NCI-H2029 treated with DMSO at 0.1 percent for 48 hours (cell line): Measurements from ENCODE around the gene SIRPB2.
"Not testable (repeated sequence)": the region's sequence is repeated elsewhere in the genome, so short reads cannot be mapped to it uniquely, and the experiment has no call there.

Experiments used
- DNase-seq: peaks from one replicate; lab custom pipeline; 2025; lab: John Stamatoyannopoulos, UW

The SIRPB2 gene

GRCh38 chr20:1499528-1500420 is 8.6 kb upstream of the SIRPB2 start:
- no peak for DNase-seq

GRCh38 chr20:1497371-1497770 is 6.2 kb upstream of the SIRPB2 start:
- not testable (repeated sequence) for DNase-seq

- DNase-seq = no peak
Observed at GRCh38 chr20:1496930-1497329, 5.7 kb upstream of the SIRPB2 start.

- no peak for DNase-seq
Observed at GRCh38 chr20:1494436-1494835, 3.2 kb upstream of the SIRPB2 start.

- no peak for DNase-seq
Observed at GRCh38 chr20:1493536-1493935, 2.3 kb upstream of the SIRPB2 start.

GRCh38 chr20:1491860-1492642 is 831 bp upstream of the SIRPB2 start:
- DNase-seq = no peak

GRCh38 chr20:1490643-1491195 is 501 bp downstream of the SIRPB2 start:
- DNase-seq = no peak

- no peak for DNase-seq
Observed at GRCh38 chr20:1489764-1490436, 1.3 kb downstream of the SIRPB2 start.

GRCh38 chr20:1489325-1489724 is 1.9 kb downstream of the SIRPB2 start:
- DNase-seq = no peak

- DNase-seq = no peak
Observed at GRCh38 chr20:1486566-1486965, 4.7 kb downstream of the SIRPB2 start.

GRCh38 chr20:1484438-1485116 is 6.6 kb downstream of the SIRPB2 start:
- DNase-seq = no peak

GRCh38 chr20:1479831-1480595 is 11.2 kb downstream of the SIRPB2 start:
- no peak for DNase-seq

- no peak for DNase-seq
Observed at GRCh38 chr20:1478566-1478965, 12.7 kb downstream of the SIRPB2 start.

- DNase-seq = no peak
Observed at GRCh38 chr20:1477896-1478490, 13.2 kb downstream of the SIRPB2 start.

- DNase-seq = no peak
Observed at GRCh38 chr20:1474817-1475603, 16.2 kb downstream of the SIRPB2 start.

- no peak for DNase-seq
Observed at GRCh38 chr20:1474325-1474724, 16.9 kb downstream of the SIRPB2 start.

GRCh38 chr20:1473246-1474220 is 17.7 kb downstream of the SIRPB2 start:
- DNase-seq = no peak

- no peak for DNase-seq
Observed at GRCh38 chr20:1472556-1473245, 18.5 kb downstream of the SIRPB2 start.
